Mucosa of stomach (tissue), 1 donor: ENCODE results near the gene PHLDB2.

Experiments used
- H3K27me3 ChIP-seq: one replicate; pipeline ENCODE4 v1.7.0; 2013; ENCODE audit warnings: mild to moderate bottlenecking, low read length; ENCODE audit not compliant: control insufficient read depth, insufficient read depth
- H3K36me3 ChIP-seq: one replicate; pipeline ENCODE4 v1.7.0; 2013; ENCODE audit warnings: low read length; ENCODE audit not compliant: control insufficient read depth, insufficient read depth
- H3K4me1 ChIP-seq: one replicate; pipeline ENCODE4 v1.7.0; 2013; ENCODE audit warnings: mild to moderate bottlenecking, low read length; ENCODE audit not compliant: control insufficient read depth, insufficient read depth
- H3K4me3 ChIP-seq: one replicate; pipeline ENCODE4 v1.7.0; 2013; ENCODE audit warnings: low read length
- H3K9ac ChIP-seq: one replicate; pipeline ENCODE4 v1.7.0; 2013; ENCODE audit warnings: mild to moderate bottlenecking, low read length, moderate library complexity
- H3K9me3 ChIP-seq: one replicate; pipeline ENCODE4 v1.7.0; 2013; ENCODE audit warnings: mild to moderate bottlenecking, low read length, moderate library complexity; ENCODE audit not compliant: control insufficient read depth
- donor health status: Pancreatic carcinoma.

Gene PHLDB2

GRCh38 chr3:111954228-111954990, 95.3 kb downstream of the PHLDB2 start:
- no peaks in the 10 kb centered on the region for H3K27me3 ChIP-seq
- no peaks in the 10 kb centered on the region for H3K9me3 ChIP-seq
- H3K4me3 ChIP-seq, result no peak overlapping the region
- no peak overlapping the region for H3K9ac ChIP-seq
- no peaks in the 10 kb centered on the region for H3K36me3 ChIP-seq
- H3K4me1 ChIP-seq, result peaks cover 4% of the 10 kb centered on the region

DNA sequence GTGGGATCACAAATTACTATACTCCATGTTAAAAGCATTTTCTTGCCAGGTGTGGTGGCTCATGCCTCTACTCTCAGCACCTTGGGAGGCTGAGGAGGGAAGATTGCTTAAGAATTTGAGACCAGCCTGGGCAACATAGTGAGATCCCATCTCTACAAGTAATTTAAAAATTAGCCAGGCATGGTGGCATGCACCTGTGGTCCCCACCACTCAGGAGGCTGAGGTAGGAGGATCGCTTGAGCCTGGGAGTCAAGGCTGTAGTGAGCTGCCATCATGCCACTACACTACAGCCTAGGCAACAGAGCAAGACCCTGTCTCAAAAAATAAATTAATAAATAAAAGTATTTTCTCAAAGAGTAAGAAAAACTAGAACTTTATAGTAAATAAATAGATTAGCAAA, 96.8 kb downstream of the PHLDB2 start:
- no peaks in the 10 kb centered on the region for H3K36me3 ChIP-seq
- H3K9me3 ChIP-seq, result no peaks in the 10 kb centered on the region
- H3K4me3 ChIP-seq, result no peak overlapping the region
- peaks cover 4% of the 10 kb centered on the region for H3K4me1 ChIP-seq
- H3K9ac ChIP-seq, result no peak overlapping the region
- H3K27me3 ChIP-seq, result no peaks in the 10 kb centered on the region

DNA sequence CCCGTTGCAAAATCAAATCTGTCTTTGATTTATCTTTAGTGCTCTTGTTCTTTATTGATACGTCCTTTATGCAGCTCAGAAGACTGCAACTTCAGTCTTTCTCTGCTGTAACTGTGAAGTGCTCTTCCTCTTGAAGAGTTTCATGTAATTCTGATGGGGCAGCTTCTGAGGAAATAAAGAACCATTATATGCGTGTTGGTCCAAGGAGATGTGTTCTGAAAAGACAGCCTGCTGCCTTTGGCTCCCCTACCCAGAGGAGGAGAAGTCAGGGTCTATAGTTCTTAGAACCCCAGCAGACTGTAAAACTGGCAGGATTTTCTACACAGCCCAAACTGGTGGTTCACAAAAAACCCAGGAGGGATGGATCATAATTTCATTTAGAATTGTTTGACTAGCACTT, 97.4 kb downstream of the PHLDB2 start:
- Histone ChIP-seq H3K9me3 (no peaks in the 10 kb centered on the region), H3K4me1 (peaks cover 4% of the 10 kb centered on the region), H3K4me3 (no peak overlapping the region), H3K9ac (no peak overlapping the region), H3K27me3 (no peaks in the 10 kb centered on the region), H3K36me3 (no peaks in the 10 kb centered on the region)

DNA sequence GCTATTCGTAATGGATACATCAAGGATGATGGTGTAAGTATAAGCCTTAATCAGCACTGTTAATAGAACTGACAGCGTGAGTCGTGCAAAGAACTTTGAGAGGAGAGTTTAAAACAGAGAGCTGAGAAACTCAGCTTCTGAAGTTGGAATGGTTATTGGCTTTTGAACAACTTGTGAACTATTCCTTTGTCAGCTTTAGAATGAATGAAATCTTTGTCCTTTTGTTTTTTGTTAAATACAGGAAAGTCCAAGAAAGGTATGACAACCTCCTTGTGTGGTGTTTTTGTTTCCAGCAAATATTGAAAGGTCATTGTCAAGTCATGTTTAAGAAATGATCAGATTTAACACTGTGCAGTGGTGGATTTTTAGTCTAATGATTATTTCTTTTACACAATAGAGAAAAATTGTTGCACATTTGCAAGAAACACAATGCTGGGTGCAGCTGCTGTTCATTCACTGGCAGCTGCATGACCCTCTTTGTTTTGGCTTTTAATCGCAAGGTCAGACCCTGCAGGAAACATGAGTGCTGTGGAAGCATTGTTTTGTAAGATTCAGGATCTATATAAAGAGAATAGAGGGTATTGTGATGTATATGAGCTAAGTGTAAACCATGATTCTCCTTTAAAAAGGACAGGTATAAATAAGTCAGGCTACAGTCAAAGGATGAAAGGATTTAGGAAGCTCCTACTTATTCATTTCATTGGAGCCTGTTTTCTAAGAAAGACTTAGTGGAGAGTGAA, 98.1 kb downstream of the PHLDB2 start:
- H3K9ac ChIP-seq, result no peak overlapping the region
- H3K36me3 ChIP-seq, result no peaks in the 10 kb centered on the region
- no peaks in the 10 kb centered on the region for H3K27me3 ChIP-seq
- H3K9me3 ChIP-seq, result no peaks in the 10 kb centered on the region
- H3K4me3 ChIP-seq, result no peak overlapping the region
- peaks cover 4% of the 10 kb centered on the region for H3K4me1 ChIP-seq

GRCh38 chr3:111961461-111962164, 102.5 kb downstream of the PHLDB2 start:
- H3K36me3 ChIP-seq, result no peaks in the 10 kb centered on the region
- H3K4me3 ChIP-seq, result no peak overlapping the region
- no peaks in the 10 kb centered on the region for H3K4me1 ChIP-seq
- no peaks in the 10 kb centered on the region for H3K27me3 ChIP-seq
- H3K9ac ChIP-seq, result no peak overlapping the region
- no peaks in the 10 kb centered on the region for H3K9me3 ChIP-seq

GRCh38 chr3:111963424-111963823, 104.4 kb downstream of the PHLDB2 start:
- Histone ChIP-seq H3K36me3 (no peaks in the 10 kb centered on the region), H3K4me3 (no peak overlapping the region), H3K4me1 (peaks cover 5% of the 10 kb centered on the region), H3K9ac (no peak overlapping the region), H3K27me3 (no peaks in the 10 kb centered on the region), H3K9me3 (no peaks in the 10 kb centered on the region)

DNA sequence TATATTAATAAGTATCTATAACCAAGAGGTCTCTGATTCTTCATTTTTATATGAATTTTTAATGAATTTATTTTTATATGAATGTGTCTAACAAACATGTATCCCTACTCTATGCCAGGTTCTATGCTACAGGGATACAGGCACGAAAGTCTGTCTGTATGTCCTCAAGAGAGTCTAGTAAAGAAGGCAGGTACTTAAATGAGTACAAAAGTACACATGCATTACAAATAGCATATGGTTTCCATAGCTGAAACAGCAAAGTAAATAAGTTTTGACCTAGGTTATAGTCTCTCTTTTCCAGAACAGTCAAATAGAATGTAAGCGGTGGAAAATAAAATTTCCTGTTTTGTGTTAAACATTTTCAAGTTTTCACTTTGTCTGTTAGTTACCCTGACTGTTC, 106.4 kb downstream of the PHLDB2 start:
- no peaks in the 10 kb centered on the region for H3K27me3 ChIP-seq
- peaks cover 5% of the 10 kb centered on the region for H3K4me1 ChIP-seq
- H3K9me3 ChIP-seq, result no peaks in the 10 kb centered on the region
- H3K9ac ChIP-seq, result no peak overlapping the region
- no peaks in the 10 kb centered on the region for H3K36me3 ChIP-seq
- H3K4me3 ChIP-seq, result no peak overlapping the region

GRCh38 chr3:111967068-111967467, 108.0 kb downstream of the PHLDB2 start:
- Histone ChIP-seq H3K27me3 (no peaks in the 10 kb centered on the region), H3K4me1 (peaks cover 5% of the 10 kb centered on the region), H3K4me3 (no peak overlapping the region), H3K36me3 (no peaks in the 10 kb centered on the region), H3K9me3 (no peaks in the 10 kb centered on the region), H3K9ac (peak overlapping the region; percentile 18)

- H3K9me3 ChIP-seq, result no peaks in the 10 kb centered on the region
- peaks cover 5% of the 10 kb centered on the region for H3K4me1 ChIP-seq
- H3K27me3 ChIP-seq, result no peaks in the 10 kb centered on the region
- H3K36me3 ChIP-seq, result no peaks in the 10 kb centered on the region
- peak overlapping the region; percentile 18 for H3K9ac ChIP-seq
- H3K4me3 ChIP-seq, result no peak overlapping the region
These were observed 108.7 kb downstream of the PHLDB2 start for GRCh38 chr3:111967651-111968274.

GRCh38 chr3:111968319-111969054, 109.4 kb downstream of the PHLDB2 start:
- Histone ChIP-seq H3K4me3 (no peak overlapping the region), H3K9ac (no peak overlapping the region), H3K27me3 (no peaks in the 10 kb centered on the region), H3K4me1 (peaks cover 5% of the 10 kb centered on the region), H3K9me3 (no peaks in the 10 kb centered on the region), H3K36me3 (no peaks in the 10 kb centered on the region)

DNA sequence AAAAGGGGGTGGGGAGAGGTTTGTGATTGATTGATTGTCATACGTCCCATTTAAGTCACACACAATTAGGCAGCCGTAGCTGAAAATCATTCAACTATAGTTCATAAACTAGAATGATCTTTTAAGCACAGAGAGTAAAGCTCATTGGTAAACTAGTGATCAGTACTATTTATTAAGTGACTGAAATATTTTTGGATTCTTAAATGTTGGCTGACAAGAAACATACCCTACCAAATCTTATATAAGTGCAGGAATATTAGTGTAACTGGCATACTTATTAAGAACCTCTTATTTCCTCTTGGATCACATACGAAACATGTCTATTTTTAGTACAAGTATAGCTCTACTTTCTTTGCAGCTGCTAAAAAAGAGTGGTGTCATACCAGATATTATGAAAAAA, 111.3 kb downstream of the PHLDB2 start:
- H3K9me3 ChIP-seq, result no peaks in the 10 kb centered on the region
- no peak overlapping the region for H3K9ac ChIP-seq
- H3K4me1 ChIP-seq, result peaks cover 5% of the 10 kb centered on the region
- H3K27me3 ChIP-seq, result no peaks in the 10 kb centered on the region
- no peaks in the 10 kb centered on the region for H3K36me3 ChIP-seq
- no peak overlapping the region for H3K4me3 ChIP-seq
